K562 (cell line): ENCODE results near the gene TSPAN18. TPM values are rescaled to one million over a fixed set of nuclear protein-coding genes. Genes with fewer than 3 reads are reported as not detected.
A peak's percentile ranks its signal among the peaks of the same experiment; 100 is the strongest.

Experiments
- ATAC-seq: fragments of 200-7000 bp; cut with Tn5 transposase; 3 replicates; pipeline ENCODE4 v1.9.1; 2020; ENCODE audit warnings: moderate library complexity
- BruUV-seq: library from RNA; stranded (reverse); fragments of 400-500 nt; replicated peaks from 2 replicates; lab custom pipeline; 2021; lab: Mats Ljungman, UMichigan
- CTCF ChIA-PET: fragments of 300-600 bp; formaldehyde crosslinking; extraction: SDS; loops from one replicate; lab custom pipeline; 2021; ENCODE audit warnings: low intra/inter-chr PET ratio; lab: Yijun Ruan, JAX
- POLR2A ChIA-PET: fragments of 300-600, 350-650 bp; sonication (Branson Sonifier 250); formaldehyde crosslinking; extraction: SDS; loops from one replicate; lab custom pipeline; 2021; ENCODE audit warnings: antibody characterized with exemption, inconsistent platforms; lab: Yijun Ruan, JAX
- DNase-seq, 4 experiments: peaks; one replicate each; pipeline versions ENCODE4 v3.0.0 to v3.0.0-alpha.2; 2011 to 2018; ENCODE audit warnings: low spot score in 3 of 4, mixed read lengths in 3 of 4; ENCODE audit errors: extremely low read depth in 1 of 4
- FAIRE-seq: peaks from 2 replicates; lab custom pipeline; 2011; peaks lifted over from hg19 to GRCh38; lab: Jason Lieb, UNC
- H2AFZ ChIP-seq: 2 replicates; pipeline ENCODE4 v1.6.0; 2011; ENCODE audit warnings: low read depth, low read length, control low read depth, inconsistent platforms
- H3K27ac ChIP-seq: fragments of 200-600 bp; 3 replicates; pipeline ENCODE4 v1.8.0; 2011; ENCODE audit warnings: low read depth, mild to moderate bottlenecking, control low read depth, inconsistent platforms, low read length, moderate library complexity, mixed read lengths; ENCODE audit errors: extremely low read depth
- H3K27me3 ChIP-seq, 2 experiments: fragments of 300-600 bp in 1 of 2; 2 replicates in 1 of 2; 3 replicates in 1 of 2; pipeline versions ENCODE4 v1.6.0 to v1.8.0; 2011; ENCODE audit warnings: inconsistent platforms in 2 of 2, low read length in 2 of 2, mild to moderate bottlenecking in 1 of 2, mixed read lengths in 1 of 2, moderate library complexity in 1 of 2; ENCODE audit not compliant: control insufficient read depth in 2 of 2, insufficient read depth in 2 of 2
- H3K36me3 ChIP-seq: fragments of 300-600 bp; 3 replicates; pipeline ENCODE4 v1.8.0; 2011; ENCODE audit warnings: mild to moderate bottlenecking, low read length, inconsistent platforms; ENCODE audit not compliant: control insufficient read depth, insufficient read depth
- H3K4me1 ChIP-seq, 2 experiments: fragments of 200-600 bp in 1 of 2; replicated peaks in 1 of 2; 2 replicates in 1 of 2; 3 replicates in 1 of 2; pipeline versions ENCODE4 v1.5.1 to v1.8.0; 2011; ENCODE audit warnings: inconsistent platforms in 2 of 2, low read length in 2 of 2, mild to moderate bottlenecking in 1 of 2, mixed read lengths in 1 of 2, moderate library complexity in 1 of 2; ENCODE audit not compliant: control insufficient read depth in 2 of 2, insufficient read depth in 2 of 2
- H3K4me2 ChIP-seq: 2 replicates; pipeline ENCODE4 v1.6.1; 2011; ENCODE audit warnings: low read length, control low read depth, inconsistent platforms, mixed read lengths; ENCODE audit not compliant: insufficient read depth
- H3K4me3 ChIP-seq: fragments of 200-600 bp; sonication (generic), shearing (Covaris generic); 2 replicates; pipeline ENCODE4 v1.5.1; 2016; ENCODE audit warnings: control low read depth, inconsistent platforms
- H3K79me2 ChIP-seq: fragments of 200-600 bp; 3 replicates; pipeline ENCODE4 v1.8.0; 2011; ENCODE audit warnings: low read length, inconsistent platforms; ENCODE audit not compliant: control insufficient read depth, insufficient read depth
- H3K9ac ChIP-seq, 2 experiments: 2 replicates each; pipeline versions ENCODE4 v1.6.0 to v1.6.1; 2011; ENCODE audit warnings: low read depth in 2 of 2, low read length in 2 of 2, control low read depth in 1 of 2, inconsistent platforms in 1 of 2, mild to moderate bottlenecking in 1 of 2, mixed read lengths in 1 of 2; ENCODE audit not compliant: insufficient read depth in 1 of 2
- H3K9me1 ChIP-seq: one replicate; pipeline ENCODE4 v1.6.0; 2011; ENCODE audit warnings: inconsistent platforms, mild to moderate bottlenecking, low read length, moderate library complexity; ENCODE audit not compliant: control insufficient read depth, insufficient read depth
- H3K9me3 ChIP-seq: replicated peaks from 2 replicates; pipeline ENCODE4 v1.5.1; 2011; ENCODE audit warnings: low read depth, low read length, inconsistent platforms; ENCODE audit not compliant: control insufficient read depth, insufficient read depth
- H4K20me1 ChIP-seq: replicated peaks from 2 replicates; pipeline ENCODE4 v1.6.1; 2011; ENCODE audit warnings: low read length, inconsistent platforms, mixed read lengths; ENCODE audit not compliant: control insufficient read depth, insufficient read depth
- BCOR ChIP-seq: fragments of 450-650 bp; IDR thresholded peaks from 2 replicates; pipeline ENCODE4 v1.6.1; 2016
- KDM1A ChIP-seq, 2 experiments: fragments of 450-650 bp; IDR thresholded peaks; 2 replicates each; pipeline ENCODE4 v1.6.1; 2016; ENCODE audit warnings: mild to moderate bottlenecking in 2 of 2
- KLF1 ChIP-seq: fragments of 450-650 bp; IDR thresholded peaks from 2 replicates; pipeline ENCODE4 v1.6.1; 2016; ENCODE audit warnings: missing genetic modification characterization, missing compliant biosample characterization
- PHF8 ChIP-seq: fragments of 200-600 bp; sonication (generic); IDR thresholded peaks from 2 replicates; pipeline ENCODE4 v1.6.1; 2012; ENCODE audit warnings: mixed run types, mild to moderate bottlenecking, inconsistent platforms, low read length, moderate library complexity, borderline replicate concordance
- RBM25 ChIP-seq: fragments of 200-400 bp; formaldehyde crosslinking; IDR thresholded peaks from 2 replicates; pipeline ENCODE4 v1.6.1; 2018; ENCODE audit warnings: low read length, low read depth, moderate library complexity; ENCODE audit not compliant: severe bottlenecking
- WGBS: fragments of 100-300 bp; shearing (Covaris generic); methylation state at CpG from one replicate; pipeline ENCODE4 v1.1.6; 2016; ENCODE audit warnings: low coverage, mixed read lengths; ENCODE audit not compliant: insufficient coverage; ENCODE audit errors: missing lambda C conversion rate; 5-methylcytosine and 5-hydroxymethylcytosine counted together
- in situ Hi-C: fragments of 300-500 bp; cut with MboI; formaldehyde crosslinking; loops from 4 replicates; pipeline ENCODE4 v1.15.0; 2018; ENCODE audit warnings: inconsistent platforms, mixed read lengths
- intact Hi-C: fragments of 100-400 bp; cut with micrococcal nuclease; formaldehyde crosslinking; loops from 2 replicates; pipeline ENCODE4 v1.14.2; 2022
- polyA plus RNA-seq, 8 experiments: library from polyadenylated mRNA; depleted of rRNA in 4 of 8; stranded (reverse) in 5 of 8; unstranded in 3 of 8; fragments of >200 nt; fragmentation: Nextera tagmentation in 2 of 8; fragmentation: Illumina TruSeq in 1 of 8; extraction: Ambion mirVana in 2 of 8; extraction: Trizol in 1 of 8; gene quantifications; 2 replicates each; pipeline versions ENCODE4 v1.2.1 to v1.2.3, GENCODE V29; 2011 to 2014; ENCODE audit warnings: inconsistent platforms in 1 of 8, missing spikeins in 1 of 8
- total RNA-seq, 7 experiments: library from RNA; depleted of rRNA in 6 of 7; stranded (reverse); fragments of >200 nt in 6 of 7; fragmentation: Illumina TruSeq in 2 of 7; extraction: Trizol in 2 of 7; gene quantifications; 2 replicates each; pipeline versions ENCODE4 v1.2.1 to v1.2.3, GENCODE V29; 2011 to 2021; ENCODE audit warnings: low replicate concordance in 1 of 7

The TSPAN18 gene
- total and polyA plus RNA-seq, 9 of the 15 experiments (the other 6 are each of a cell fraction or from before 2014, with no cell fraction given), result 0.17 to 0.35 (median 0.22) TPM; not detected in 4

- Histone ChIP-seq H3K9ac (no peak overlapping the region), H3K4me3 (no peak overlapping the region), H3K4me2 (no peak overlapping the region), H2AFZ (no peak overlapping the region), H3K9me1 (no peaks in the 10 kb centered on the region), H3K79me2 (no peaks in the 10 kb centered on the region), H3K27ac (no peak overlapping the region), H3K4me1 (peaks cover 0 to 26% of the 10 kb centered on the region in 2 experiments; a peak in 4 of 5 replicates), H3K36me3 (no peaks in the 10 kb centered on the region), H4K20me1 (no peaks in the 10 kb centered on the region), H3K9me3 (no peaks in the 10 kb centered on the region), H3K27me3 (peaks cover 0 to 33% of the 10 kb centered on the region in 2 experiments; a peak in 2 of 5 replicates)
- DNase-seq (no peak), FAIRE-seq (no peak), ATAC-seq (no peak)
- ChIA-PET POLR2A (no interaction called here), CTCF (interaction anchor here (0.8 kb wide), 1 partner anchor 151 kb away, joined by 3 read pairs; no protein-coding TSS in a partner anchor)
- WGBS, result 24% methylated on average over 10 of the region's 12 CpGs
- TF ChIP-seq BCOR (peak; percentile 24; the same call in 1 of the 2 replicates), PHF8 (peak; percentile 10; the same call in 1 of the 2 replicates), KLF1 (tag) (no peak), RBM25 (peak; percentile 64), KDM1A (IDR thresholded peaks at IDR 0.05) (peak in 1 of 2 experiments; percentile 39; a peak in 1 of 4 replicates)
- intact Hi-C loops (no loop called here), in situ Hi-C loops (no loop called here)
- no TSS peak for BruUV-seq
Observed at GRCh38 chr11:44954051-44954906, 227.5 kb downstream of the TSPAN18 start.
